ENCODE data around the gene PLXNA1. TPM values are rescaled to one million over a fixed set of nuclear protein-coding genes. Genes with fewer than 3 reads are reported as not detected.

The PLXNA1 gene
- total and polyA plus RNA-seq, 2 experiments from 2014 or later: 11.0 to 73.5 TPM

DNA sequence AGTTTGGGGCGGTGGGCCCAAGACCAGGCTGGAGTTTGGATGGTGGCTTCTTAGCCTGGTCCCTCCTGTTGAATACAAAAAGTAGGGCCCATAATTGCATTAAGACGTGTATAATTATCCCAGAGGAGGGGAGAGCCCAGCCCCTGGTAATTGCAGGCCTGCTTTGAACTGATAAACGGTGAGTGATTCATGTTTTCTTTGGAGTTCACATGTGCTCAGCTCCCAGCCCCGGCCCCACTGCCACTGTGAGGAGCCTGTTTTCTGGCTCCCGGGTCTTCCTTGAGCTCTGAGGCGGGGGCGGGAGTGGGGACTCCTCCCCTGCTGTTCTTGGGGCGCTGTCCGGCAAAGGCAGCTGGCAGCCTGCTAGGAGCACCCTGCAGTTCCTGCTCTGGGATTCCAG, 3.1 kb downstream of the PLXNA1 start (continued):
- TF ChIP-seq, protein P1, sequence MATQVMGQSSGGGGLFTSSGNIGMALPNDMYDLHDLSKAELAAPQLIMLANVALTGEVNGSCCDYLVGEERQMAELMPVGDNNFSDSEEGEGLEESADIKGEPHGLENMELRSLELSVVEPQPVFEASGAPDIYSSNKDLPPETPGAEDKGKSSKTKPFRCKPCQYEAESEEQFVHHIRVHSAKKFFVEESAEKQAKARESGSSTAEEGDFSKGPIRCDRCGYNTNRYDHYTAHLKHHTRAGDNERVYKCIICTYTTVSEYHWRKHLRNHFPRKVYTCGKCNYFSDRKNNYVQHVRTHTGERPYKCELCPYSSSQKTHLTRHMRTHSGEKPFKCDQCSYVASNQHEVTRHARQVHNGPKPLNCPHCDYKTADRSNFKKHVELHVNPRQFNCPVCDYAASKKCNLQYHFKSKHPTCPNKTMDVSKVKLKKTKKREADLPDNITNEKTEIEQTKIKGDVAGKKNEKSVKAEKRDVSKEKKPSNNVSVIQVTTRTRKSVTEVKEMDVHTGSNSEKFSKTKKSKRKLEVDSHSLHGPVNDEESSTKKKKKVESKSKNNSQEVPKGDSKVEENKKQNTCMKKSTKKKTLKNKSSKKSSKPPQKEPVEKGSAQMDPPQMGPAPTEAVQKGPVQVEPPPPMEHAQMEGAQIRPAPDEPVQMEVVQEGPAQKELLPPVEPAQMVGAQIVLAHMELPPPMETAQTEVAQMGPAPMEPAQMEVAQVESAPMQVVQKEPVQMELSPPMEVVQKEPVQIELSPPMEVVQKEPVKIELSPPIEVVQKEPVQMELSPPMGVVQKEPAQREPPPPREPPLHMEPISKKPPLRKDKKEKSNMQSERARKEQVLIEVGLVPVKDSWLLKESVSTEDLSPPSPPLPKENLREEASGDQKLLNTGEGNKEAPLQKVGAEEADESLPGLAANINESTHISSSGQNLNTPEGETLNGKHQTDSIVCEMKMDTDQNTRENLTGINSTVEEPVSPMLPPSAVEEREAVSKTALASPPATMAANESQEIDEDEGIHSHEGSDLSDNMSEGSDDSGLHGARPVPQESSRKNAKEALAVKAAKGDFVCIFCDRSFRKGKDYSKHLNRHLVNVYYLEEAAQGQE (IDR thresholded peaks at IDR 0.05; ENCODE audit: unreplicated experiment): no peak
- TF ChIP-seq ZNF331 (CRISPR knock-in tag; IDR thresholded peaks at IDR 0.05; ENCODE audit: low read depth) (no peak), EZH2phosphoT487 (IDR thresholded peaks at IDR 0.05; ENCODE audit: unreplicated experiment) (no peak), ZNF114 (CRISPR knock-in tag; IDR thresholded peaks at IDR 0.05) (no peak), NANOG (IDR thresholded peaks at IDR 0.05; ENCODE audit: borderline replicate concordance) (no peak), JUNB (IDR thresholded peaks at IDR 0.05; ENCODE audit: unreplicated experiment) (no peak), POLR2AphosphoS5 (IDR thresholded peaks at IDR 0.05; ENCODE audit: low read depth) (no peak)
- TF ChIP-seq, protein P2, sequence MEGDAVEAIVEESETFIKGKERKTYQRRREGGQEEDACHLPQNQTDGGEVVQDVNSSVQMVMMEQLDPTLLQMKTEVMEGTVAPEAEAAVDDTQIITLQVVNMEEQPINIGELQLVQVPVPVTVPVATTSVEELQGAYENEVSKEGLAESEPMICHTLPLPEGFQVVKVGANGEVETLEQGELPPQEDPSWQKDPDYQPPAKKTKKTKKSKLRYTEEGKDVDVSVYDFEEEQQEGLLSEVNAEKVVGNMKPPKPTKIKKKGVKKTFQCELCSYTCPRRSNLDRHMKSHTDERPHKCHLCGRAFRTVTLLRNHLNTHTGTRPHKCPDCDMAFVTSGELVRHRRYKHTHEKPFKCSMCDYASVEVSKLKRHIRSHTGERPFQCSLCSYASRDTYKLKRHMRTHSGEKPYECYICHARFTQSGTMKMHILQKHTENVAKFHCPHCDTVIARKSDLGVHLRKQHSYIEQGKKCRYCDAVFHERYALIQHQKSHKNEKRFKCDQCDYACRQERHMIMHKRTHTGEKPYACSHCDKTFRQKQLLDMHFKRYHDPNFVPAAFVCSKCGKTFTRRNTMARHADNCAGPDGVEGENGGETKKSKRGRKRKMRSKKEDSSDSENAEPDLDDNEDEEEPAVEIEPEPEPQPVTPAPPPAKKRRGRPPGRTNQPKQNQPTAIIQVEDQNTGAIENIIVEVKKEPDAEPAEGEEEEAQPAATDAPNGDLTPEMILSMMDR (conservative IDR thresholded peaks at IDR 0.05; ENCODE audit: low read depth in 2 of 2): no peak

DNA sequence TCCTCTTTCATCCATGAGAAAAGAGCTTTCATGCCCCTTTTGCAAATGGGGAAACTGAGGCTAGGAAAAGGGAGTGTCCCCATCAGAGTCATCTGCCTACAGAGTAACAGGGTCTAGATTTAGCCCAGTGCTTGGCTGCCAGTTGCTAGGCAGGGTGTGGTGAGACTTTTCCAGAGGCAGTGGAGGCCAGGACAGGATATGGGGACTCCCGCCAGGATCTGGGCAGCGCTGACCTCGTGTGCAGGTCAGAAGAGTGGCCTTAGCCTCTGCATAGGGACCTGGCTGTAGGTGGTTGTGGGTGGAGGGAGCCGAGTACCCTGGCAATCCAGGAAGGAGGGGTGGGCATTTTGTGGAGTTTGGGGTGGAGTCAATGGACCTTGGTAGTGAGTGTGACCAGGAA, 4.2 kb downstream of the PLXNA1 start:
- Mint-ChIP-seq H3K9me3 (no peaks in the 10 kb centered on the region), H3K4me3 (no peak overlapping the region), H3K27ac (no peak overlapping the region), H3K27me3 (ENCODE audit: insufficient read depth, low read depth, poor library complexity) (peaks cover 10% of the 10 kb centered on the region), H3K4me1 (peaks cover 2% of the 10 kb centered on the region), H3K36me3 (ENCODE audit: low read depth) (peaks cover 6% of the 10 kb centered on the region)
- Histone ChIP-seq H3F3A (replicated peaks; ENCODE audit: low read depth) (no peaks in the 10 kb centered on the region), H4K20me1 (replicated peaks; ENCODE audit: insufficient read depth) (peaks cover 3% of the 10 kb centered on the region), H3K4me3 (no peak overlapping the region), H3K27ac (ENCODE audit: low read depth) (no peak overlapping the region), H2AFZ (no peak overlapping the region), H3K36me3 (ENCODE audit: insufficient read depth) (no peaks in the 10 kb centered on the region), H3K4me2 (no peak overlapping the region), H3K79me2 (replicated peaks; ENCODE audit: insufficient read depth) (peaks cover 46% of the 10 kb centered on the region), H3K4me1 (ENCODE audit: insufficient read depth) (no peaks in the 10 kb centered on the region), H3K27me3 (ENCODE audit: insufficient read depth) (no peaks in the 10 kb centered on the region), H3K9me2 (ENCODE audit: insufficient read depth) (no peaks in the 10 kb centered on the region)
- DNase-seq (ENCODE audit: low spot score): no peak
- no peak for ATAC-seq
- TF ChIP-seq, protein P3, sequence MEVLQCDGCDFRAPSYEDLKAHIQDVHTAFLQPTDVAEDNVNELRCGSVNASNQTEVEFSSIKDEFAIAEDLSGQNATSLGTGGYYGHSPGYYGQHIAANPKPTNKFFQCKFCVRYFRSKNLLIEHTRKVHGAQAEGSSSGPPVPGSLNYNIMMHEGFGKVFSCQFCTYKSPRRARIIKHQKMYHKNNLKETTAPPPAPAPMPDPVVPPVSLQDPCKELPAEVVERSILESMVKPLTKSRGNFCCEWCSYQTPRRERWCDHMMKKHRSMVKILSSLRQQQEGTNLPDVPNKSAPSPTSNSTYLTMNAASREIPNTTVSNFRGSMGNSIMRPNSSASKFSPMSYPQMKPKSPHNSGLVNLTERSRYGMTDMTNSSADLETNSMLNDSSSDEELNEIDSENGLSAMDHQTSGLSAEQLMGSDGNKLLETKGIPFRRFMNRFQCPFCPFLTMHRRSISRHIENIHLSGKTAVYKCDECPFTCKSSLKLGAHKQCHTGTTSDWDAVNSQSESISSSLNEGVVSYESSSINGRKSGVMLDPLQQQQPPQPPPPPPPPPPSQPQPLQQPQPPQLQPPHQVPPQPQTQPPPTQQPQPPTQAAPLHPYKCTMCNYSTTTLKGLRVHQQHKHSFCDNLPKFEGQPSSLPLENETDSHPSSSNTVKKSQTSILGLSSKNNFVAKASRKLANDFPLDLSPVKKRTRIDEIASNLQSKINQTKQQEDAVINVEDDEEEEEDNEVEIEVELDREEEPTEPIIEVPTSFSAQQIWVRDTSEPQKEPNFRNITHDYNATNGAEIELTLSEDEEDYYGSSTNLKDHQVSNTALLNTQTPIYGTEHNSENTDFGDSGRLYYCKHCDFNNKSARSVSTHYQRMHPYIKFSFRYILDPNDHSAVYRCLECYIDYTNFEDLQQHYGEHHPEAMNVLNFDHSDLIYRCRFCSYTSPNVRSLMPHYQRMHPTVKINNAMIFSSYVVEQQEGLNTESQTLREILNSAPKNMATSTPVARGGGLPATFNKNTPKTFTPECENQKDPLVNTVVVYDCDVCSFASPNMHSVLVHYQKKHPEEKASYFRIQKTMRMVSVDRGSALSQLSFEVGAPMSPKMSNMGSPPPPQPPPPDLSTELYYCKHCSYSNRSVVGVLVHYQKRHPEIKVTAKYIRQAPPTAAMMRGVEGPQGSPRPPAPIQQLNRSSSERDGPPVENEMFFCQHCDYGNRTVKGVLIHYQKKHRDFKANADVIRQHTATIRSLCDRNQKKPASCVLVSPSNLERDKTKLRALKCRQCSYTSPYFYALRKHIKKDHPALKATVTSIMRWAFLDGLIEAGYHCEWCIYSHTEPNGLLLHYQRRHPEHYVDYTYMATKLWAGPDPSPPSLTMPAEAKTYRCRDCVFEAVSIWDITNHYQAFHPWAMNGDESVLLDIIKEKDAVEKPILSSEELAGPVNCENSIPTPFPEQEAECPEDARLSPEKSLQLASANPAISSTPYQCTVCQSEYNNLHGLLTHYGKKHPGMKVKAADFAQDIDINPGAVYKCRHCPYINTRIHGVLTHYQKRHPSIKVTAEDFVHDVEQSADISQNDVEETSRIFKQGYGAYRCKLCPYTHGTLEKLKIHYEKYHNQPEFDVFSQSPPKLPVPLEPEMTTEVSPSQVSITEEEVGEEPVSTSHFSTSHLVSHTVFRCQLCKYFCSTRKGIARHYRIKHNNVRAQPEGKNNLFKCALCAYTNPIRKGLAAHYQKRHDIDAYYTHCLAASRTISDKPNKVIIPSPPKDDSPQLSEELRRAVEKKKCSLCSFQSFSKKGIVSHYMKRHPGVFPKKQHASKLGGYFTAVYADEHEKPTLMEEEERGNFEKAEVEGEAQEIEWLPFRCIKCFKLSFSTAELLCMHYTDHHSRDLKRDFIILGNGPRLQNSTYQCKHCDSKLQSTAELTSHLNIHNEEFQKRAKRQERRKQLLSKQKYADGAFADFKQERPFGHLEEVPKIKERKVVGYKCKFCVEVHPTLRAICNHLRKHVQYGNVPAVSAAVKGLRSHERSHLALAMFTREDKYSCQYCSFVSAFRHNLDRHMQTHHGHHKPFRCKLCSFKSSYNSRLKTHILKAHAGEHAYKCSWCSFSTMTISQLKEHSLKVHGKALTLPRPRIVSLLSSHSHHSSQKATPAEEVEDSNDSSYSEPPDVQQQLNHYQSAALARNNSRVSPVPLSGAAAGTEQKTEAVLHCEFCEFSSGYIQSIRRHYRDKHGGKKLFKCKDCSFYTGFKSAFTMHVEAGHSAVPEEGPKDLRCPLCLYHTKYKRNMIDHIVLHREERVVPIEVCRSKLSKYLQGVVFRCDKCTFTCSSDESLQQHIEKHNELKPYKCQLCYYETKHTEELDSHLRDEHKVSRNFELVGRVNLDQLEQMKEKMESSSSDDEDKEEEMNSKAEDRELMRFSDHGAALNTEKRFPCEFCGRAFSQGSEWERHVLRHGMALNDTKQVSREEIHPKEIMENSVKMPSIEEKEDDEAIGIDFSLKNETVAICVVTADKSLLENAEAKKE (CRISPR knock-in tag; IDR thresholded peaks at IDR 0.05): no peak
- TF ChIP-seq, protein P2 (conservative IDR thresholded peaks at IDR 0.05; ENCODE audit: low read depth in 2 of 2): no peak
- TF ChIP-seq ZNF114 (CRISPR knock-in tag; IDR thresholded peaks at IDR 0.05): no peak
- TF ChIP-seq NANOG (IDR thresholded peaks at IDR 0.05; ENCODE audit: borderline replicate concordance): no peak
- TF ChIP-seq, protein P4, sequence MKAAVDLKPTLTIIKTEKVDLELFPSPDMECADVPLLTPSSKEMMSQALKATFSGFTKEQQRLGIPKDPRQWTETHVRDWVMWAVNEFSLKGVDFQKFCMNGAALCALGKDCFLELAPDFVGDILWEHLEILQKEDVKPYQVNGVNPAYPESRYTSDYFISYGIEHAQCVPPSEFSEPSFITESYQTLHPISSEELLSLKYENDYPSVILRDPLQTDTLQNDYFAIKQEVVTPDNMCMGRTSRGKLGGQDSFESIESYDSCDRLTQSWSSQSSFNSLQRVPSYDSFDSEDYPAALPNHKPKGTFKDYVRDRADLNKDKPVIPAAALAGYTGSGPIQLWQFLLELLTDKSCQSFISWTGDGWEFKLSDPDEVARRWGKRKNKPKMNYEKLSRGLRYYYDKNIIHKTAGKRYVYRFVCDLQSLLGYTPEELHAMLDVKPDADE (IDR thresholded peaks at IDR 0.05): no peak

All from GM23338 (cell line).